GM19455 (cell line): ENCODE measurements around the gene TMPRSS9.

Source experiments
- ATAC-seq: cut with Tn5 transposase; IDR thresholded peaks from one replicate; pipeline ENCODE4 v1.9.1; 2021; ENCODE audit not compliant: unreplicated experiment

Gene TMPRSS9

DNA sequence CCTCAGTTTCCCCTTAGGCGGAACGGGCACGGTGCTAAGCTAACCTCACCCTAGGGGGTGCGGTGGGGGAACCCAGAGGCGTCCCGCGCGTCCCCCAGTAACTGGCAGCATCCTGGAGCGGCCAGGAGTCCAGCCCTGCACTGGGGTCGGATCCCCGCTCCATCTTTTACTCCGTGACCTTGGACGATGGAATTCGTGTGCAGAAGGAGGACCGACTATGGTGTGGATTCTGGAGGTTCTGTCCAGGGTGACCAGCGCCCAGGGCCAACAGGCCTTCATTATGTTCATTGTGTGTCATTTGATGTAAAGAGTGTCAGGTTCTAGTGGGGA lies 31.0 kb upstream of the TMPRSS9 start:
- ATAC-seq, result no peak

- ATAC-seq, result no peak
Observed at GRCh38 chr19:2329501-2329916, 30.6 kb upstream of the TMPRSS9 start.

DNA sequence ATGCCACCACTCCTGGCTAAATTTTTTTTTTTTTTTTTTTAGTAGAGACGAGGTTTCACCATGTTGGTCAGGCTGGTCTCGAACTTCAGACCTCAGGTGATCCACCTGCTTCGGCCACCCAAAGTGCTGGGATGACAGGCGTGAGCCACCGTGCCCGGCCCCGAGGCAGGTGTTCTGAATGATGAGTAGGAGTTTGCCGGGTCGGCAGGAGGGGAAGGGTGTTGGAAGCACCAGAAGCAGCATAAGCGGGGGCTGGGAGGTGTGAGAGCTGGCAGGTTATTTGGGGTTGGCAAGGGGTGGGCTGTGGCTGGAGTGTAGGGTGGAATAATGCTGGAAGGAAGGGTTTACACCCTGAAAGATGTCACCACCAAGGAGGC lies 29.8 kb upstream of the TMPRSS9 start:
- no peak for ATAC-seq

- ATAC-seq, result no peak
Observed at GRCh38 chr19:2330632-2331284, 29.3 kb upstream of the TMPRSS9 start.

DNA sequence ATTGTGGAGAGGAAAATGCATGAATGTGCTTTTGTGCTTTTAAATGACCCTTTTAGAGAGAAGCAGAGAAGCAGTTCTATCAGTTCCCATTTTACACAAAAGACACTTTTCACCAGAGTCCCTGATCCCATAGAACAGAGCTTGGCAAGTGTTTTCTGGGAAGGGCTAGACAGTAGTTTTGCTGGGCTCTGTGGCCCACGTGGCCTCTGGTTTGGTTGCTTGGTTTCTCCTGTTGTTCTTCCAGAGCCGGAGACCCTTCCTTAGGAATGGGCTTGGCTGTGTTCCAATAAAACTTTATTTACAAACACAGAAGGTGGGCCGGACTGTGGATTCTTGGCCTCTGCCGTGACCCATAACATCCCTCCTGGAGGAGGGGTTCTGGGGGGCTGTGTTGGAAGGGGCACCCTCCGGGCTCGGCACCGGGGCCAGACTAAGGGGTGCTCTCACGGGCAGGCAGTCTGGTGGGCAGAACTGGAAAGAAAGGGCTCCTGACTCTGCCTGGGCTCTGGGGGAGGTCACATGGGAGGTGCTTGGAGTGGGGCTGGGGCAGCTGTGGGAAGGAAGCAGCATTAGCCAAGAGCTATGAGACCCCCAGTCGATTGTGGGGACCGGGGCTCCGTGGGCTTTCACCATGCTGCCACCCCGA lies 28.3 kb upstream of the TMPRSS9 start:
- no peak for ATAC-seq

- no peak for ATAC-seq
Observed at GRCh38 chr19:2332341-2333026, 27.6 kb upstream of the TMPRSS9 start.

DNA sequence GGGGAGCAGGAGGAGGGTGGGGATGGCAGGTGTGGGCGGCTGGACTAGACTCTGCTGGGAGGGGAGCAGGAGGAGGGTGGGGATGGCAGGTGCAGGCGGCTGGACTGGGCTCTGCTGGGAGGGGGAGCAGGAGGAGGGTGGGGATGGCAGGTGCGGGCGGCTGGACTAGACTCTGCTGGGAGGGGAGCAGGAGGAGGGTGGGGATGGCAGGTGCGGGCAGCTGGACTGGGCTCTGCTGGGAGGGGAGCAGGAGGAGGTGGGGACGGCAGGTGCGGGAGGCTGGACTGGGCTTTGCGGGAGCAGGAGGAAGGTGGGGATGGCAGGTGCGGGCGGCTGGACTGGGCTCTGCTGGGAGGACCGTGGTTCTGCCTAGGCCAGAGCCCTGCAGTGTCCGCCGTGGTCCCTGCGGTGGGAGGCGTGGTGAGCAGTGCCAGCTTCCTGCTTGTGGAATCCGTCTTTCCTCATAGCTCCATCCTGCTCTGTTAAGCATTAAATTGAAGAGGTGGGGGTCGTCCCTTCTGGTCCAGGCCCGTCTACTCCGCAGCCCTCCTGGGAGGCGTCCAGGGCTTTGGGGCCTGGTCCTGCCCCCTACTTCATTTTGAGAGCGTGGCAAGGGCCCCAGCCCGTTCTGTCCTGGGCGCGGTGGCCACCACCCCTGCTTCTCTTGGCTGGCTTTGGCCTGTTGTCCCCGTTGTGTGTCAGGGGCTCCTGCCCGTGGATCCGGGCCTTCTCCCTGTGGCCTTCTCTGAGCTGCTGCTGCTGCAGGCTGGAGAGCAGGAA lies 26.8 kb upstream of the TMPRSS9 start:
- no peak for ATAC-seq

- ATAC-seq, result no peak
Observed at GRCh38 chr19:2333807-2334211, 26.3 kb upstream of the TMPRSS9 start.

GRCh38 chr19:2334426-2334825 lies 25.6 kb upstream of the TMPRSS9 start:
- ATAC-seq, result no peak

DNA sequence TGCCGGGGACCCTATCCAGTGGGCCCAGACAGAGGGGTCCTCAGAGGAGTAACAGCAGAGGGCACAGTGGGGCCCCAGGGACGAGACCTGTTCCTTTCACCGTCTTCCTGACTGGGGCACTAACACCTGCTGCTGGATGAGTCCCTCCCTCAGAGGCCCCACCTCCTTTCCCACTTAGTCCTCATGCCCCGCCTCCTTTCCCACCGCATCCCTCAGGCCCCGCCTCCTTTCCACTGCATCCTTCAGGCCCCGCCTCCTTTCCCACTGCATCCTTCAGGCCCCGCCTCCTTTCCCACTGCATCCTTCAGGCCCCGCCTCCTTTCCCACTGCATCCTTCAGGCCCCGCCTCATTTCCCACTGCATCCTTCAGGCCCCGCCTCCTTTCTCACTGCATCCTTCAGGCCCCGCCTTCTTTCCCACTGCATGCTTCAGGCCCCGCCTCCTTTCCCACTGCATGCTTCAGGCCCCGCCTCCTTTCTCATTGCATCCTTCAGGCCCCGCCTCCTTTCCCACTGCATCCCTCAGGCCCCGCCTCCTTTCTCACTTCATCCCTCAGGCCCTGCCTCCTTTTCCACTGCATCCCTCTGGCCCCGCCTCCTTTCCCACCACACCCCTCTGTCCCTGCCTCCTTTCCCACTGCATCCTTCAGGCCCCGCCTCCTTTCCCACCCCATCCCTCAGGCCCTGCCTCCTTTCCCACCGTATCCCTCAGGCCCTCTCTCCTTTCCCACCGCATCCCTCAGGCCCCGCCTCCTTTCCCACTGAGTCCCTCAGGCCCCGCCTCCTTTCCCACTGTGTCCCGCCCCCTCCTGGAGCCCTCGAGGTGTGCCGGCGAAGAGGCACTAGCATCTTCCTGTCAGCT lies 24.8 kb upstream of the TMPRSS9 start:
- ATAC-seq, result no peak

DNA sequence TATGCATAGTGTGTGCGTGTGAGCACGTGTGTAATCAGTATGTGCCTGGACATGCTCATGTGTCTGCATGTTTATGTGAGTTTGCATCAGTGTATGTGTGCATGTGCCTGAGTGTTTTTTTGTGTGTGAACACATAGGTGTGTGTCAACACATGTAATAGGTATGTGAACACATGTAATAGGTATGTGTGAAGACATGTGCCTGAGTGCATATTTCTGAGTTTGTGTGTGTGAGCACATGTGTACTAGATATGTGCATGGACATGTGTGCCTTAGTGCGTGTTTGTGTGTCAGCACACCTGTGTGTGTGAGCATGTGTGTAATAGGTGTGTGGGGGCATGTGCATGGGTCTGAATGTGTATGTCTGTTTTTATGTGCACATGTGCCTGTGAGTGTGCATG lies 24.2 kb upstream of the TMPRSS9 start:
- ATAC-seq, result no peak

- ATAC-seq, result no peak
Observed at GRCh38 chr19:2336528-2337328, 23.3 kb upstream of the TMPRSS9 start.

DNA sequence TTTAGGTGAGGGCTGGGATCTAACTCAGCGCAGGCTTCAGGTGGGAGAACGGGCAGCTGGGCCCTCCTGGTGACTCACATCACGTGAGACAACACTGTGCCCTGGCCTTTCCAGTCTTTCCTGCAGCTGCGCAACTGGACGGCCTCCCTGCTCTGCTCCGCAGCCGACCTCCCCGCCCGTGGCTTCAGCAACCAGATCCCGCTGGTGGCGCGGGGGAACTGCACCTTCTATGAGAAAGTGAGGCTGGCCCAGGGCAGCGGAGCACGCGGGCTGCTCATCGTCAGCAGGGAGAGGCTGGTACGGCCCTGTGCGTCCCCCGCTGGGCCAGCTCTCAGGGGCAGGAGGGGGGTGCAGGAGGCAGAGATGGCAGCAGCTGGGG lies 22.7 kb upstream of the TMPRSS9 start:
- no peak for ATAC-seq

DNA sequence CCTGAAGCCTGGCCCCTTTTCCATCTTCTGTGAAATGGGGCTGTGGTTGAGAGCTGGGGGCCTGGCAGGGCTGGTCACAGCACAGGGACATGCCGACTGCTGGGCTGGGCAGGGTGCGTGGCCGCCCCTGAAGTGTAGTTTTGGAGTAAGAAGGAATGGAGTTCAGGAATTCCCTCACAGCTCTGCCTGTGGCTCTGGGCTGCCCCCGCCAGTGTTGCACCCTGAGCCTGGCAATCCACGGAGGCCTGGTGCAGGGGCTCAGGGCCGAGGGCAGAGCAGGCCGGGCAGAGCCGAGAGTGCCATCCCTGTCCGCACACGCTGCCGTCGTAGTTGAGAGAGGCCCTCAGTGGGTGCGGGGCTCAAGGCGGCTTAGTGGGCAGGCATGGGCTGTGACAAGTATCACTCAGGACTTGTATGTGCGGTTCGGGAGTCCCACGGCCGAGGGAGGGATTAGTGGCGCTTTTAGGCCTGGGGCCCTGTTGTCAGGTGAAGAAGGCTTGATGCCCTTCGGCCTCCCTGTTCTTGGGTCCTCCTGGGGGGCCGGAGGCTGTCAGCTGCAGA lies 21.9 kb upstream of the TMPRSS9 start:
- ATAC-seq, result no peak

DNA sequence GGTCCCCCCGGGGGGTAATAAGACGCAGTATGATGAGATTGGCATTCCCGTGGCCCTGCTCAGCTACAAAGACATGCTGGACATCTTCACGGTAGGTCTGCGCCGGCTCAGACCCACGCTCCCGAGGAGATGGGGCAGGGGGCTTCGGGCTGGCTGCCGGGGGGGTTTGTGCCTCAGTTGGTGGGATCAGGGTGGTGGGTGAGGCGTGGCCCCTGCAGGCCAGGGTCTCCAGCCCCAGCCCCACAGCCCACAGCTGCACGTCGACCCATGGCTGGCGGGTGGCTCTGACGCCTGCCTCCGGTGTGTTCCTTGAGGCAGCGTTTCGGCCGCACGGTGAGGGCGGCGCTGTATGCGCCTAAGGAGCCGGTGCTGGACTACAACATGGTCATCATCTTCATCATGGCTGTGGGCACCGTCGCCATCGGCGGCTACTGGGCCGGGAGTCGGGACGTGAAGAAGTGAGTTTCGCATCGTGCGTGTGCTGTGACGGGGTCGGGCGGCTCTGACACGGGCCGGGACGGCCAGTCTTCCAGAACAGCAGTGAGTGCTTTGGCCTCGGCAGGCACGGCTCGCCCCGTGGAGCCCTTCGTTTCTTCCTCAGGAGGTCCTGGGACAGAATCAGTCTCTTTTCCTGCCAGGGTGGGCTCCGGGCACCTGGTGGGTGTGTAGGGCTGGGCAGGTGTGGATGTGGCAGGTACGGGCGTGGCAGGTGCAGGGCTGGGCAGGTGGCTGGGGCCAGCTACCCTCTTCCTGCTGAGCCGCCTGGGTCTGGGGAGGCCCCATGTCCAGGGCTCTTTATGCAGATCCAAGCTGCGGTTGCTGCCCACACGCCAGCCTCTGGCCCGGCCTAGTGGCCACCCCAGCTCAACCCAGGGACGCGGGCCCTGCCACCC lies 21.1 kb upstream of the TMPRSS9 start:
- ATAC-seq, result no peak

DNA sequence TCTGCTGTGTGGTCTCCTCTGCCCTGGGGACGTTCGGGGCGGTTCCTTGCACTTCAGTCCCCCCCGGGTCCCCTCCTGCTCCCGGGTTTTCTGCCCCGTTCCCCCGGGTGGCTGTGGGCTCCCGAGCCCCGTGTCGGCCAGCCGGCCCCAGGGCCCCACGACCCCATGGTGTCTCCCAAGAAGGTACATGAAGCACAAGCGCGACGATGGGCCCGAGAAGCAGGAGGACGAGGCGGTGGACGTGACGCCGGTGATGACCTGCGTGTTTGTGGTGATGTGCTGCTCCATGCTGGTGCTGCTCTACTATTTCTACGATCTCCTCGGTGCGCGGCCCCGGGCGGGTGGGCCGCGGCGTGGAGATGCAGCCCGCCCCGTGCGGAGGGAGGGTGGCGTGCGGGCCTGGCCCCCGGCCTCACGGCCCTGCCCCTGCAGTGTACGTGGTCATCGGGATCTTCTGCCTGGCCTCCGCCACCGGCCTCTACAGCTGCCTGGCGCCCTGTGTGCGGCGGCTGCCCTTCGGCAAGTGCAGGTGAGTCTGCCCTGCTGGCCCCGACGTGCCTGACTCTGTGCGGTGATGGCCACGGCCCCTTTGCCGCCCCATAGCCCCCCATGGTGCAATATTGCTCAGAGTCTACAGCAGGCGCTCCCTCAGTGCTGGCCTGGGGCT lies 20.3 kb upstream of the TMPRSS9 start:
- no peak for ATAC-seq

DNA sequence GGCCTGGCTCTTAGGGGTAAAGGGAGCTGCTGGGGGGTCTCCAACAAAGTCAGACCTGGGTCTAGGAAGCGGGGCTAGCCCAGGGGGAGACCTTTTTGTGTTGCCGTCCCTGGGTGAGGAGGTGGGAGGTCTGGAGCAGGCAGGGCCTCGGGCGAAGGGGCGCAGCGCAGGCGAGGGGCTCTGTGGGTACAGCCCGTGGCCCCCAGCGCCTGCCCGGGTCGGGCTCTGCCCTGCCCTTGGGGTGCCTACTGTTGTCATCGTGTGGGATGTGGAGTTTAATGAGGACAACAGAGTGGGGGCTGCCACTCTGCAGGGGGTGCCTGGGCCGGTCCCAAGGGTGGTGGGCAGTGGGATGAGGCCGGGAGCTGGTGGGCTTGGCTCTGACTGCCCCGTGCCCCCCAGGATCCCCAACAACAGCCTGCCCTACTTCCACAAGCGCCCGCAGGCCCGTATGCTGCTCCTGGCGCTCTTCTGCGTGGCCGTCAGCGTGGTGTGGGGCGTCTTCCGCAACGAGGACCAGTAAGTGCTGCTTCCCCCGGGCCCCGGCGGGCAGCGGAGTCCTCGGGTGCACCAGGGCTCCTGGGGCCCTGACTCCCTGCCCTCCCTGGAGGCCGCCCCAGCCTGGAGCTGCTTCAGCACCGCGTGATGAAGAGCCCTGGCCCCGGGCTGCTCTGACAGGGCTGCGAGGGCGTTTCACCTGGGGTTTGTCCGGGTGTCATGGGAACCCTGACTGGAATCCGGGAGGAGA lies 19.4 kb upstream of the TMPRSS9 start:
- no peak for ATAC-seq
